ENCODE data around the gene NAIF1. TPM values are rescaled to one million over a fixed set of nuclear protein-coding genes. Genes with fewer than 3 reads are reported as not detected.
A peak's percentile ranks its signal among the peaks of the same experiment; 100 is the strongest.

NAIF1 gene
- total RNA-seq, 1 donor from 2014 or later = 7.0 TPM

DNA sequence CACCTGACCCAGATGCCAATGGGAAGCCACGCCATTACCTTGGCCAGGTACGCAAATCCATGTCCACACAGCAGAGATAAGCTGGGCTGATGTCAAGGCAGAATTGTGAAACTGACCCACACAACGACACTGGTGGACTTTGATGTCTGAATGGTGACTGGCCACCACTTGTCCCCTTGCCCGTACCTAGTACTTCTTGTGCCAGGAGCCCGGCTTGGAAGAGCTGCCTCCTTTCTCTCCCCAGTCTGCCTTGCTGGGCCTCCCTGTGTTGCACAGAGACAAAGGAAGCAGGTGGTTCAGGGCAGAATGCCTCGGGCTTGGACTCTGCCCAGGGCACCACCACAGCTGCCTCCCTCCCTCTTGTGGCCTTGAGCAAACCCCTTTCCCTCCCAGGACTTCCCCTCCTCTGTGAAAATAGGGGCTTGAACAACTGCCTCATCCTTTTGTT, 37.1 kb upstream of the NAIF1 start:
- TF ChIP-seq, protein P1, sequence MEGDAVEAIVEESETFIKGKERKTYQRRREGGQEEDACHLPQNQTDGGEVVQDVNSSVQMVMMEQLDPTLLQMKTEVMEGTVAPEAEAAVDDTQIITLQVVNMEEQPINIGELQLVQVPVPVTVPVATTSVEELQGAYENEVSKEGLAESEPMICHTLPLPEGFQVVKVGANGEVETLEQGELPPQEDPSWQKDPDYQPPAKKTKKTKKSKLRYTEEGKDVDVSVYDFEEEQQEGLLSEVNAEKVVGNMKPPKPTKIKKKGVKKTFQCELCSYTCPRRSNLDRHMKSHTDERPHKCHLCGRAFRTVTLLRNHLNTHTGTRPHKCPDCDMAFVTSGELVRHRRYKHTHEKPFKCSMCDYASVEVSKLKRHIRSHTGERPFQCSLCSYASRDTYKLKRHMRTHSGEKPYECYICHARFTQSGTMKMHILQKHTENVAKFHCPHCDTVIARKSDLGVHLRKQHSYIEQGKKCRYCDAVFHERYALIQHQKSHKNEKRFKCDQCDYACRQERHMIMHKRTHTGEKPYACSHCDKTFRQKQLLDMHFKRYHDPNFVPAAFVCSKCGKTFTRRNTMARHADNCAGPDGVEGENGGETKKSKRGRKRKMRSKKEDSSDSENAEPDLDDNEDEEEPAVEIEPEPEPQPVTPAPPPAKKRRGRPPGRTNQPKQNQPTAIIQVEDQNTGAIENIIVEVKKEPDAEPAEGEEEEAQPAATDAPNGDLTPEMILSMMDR (conservative IDR thresholded peaks at IDR 0.05; ENCODE audit: low read depth, low read length) = no peak
- no peak overlapping the region for H3K4me3 ChIP-seq (ENCODE audit: low read depth, low read length)
- no peak for DNase-seq (ENCODE audit: low read depth)

DNA sequence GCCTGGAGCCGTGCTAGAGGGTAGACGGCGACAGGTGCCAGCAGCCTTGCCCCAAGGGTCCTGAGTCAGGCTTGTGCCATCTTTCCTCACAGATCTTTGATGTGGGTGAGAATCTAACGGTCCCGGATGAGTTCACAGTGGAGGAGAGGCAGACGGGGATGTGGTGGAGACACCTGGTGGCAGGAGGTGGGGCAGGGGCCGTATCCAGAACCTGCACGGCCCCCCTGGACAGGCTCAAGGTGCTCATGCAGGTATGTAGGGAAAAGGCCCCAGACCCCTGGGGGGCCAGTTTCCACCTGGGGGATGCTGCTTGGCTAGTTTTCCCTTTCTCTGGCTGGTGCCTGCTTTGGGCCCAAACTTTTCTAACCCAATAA, 36.5 kb upstream of the NAIF1 start:
- H3K4me3 ChIP-seq (ENCODE audit: low read depth, low read length) = no peak overlapping the region
- TF ChIP-seq, protein P1 (conservative IDR thresholded peaks at IDR 0.05; ENCODE audit: low read depth, low read length) = peak; percentile 60
- no peak for DNase-seq (ENCODE audit: low read depth)

DNA sequence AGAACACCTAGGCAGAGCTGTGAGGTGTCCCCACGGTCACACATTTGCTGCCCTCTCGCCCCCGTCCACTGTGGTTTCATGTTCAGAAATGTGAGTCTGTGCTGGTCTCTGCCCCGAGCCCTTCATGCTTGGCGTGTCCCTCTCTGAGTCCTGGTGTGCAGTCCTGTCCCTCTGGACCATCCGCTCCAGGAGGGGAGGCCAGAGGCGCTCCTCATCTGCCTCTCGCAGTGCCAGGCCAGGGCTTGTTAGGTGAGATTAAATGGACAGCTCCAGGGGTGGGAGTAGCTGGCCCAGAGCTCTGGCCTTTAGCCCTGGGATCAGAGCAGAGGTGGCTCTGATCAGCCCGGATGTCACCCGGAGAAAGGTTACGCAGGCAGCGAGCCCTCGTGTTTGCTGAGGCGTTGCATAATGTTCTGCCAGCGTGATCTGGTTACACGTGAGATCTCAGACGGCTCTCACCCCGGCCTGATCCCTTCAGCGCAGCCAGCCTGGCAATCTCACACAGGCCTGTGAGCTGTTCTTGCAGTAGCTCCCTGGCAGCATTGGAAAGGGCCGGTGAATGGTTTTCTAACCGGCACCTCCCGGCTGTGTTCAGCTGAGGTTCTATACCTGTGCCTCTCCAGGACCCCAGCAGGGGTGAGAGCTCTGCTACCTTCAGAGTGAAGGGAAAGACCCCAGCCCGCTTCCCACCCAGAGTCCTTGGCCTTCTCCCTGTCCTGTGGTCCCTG, 35.9 kb upstream of the NAIF1 start:
- DNase-seq (ENCODE audit: low read depth) = no peak
- TF ChIP-seq, protein P1 (conservative IDR thresholded peaks at IDR 0.05; ENCODE audit: low read depth, low read length) = no peak

DNA sequence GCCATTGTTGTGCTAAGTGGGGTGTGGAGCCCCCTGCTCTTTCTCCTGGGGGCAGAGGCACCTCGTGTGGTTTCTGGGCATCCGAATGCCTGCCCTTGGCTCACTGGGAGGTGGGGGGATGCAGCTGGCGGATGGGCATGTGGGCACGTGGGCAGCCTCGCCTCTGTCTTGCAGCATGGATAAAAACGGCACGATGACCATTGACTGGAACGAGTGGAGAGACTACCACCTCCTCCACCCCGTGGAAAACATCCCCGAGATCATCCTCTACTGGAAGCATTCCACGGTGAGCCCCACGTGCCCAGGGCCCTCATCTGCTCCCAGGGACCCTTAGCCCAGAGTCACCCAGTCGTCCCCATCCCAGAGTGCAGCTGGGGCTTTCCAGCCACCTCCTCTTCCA, 35.1 kb upstream of the NAIF1 start:
- H3K4me3 ChIP-seq (ENCODE audit: low read depth, low read length) = no peak overlapping the region
- DNase-seq (ENCODE audit: low read depth) = no peak
- TF ChIP-seq, protein P1 (conservative IDR thresholded peaks at IDR 0.05; ENCODE audit: low read depth, low read length) = no peak

More for the DNA sequence above, 35.9 kb upstream of the NAIF1 start:
- no peak overlapping the region for H3K4me3 ChIP-seq (ENCODE audit: low read depth, low read length)

DNA sequence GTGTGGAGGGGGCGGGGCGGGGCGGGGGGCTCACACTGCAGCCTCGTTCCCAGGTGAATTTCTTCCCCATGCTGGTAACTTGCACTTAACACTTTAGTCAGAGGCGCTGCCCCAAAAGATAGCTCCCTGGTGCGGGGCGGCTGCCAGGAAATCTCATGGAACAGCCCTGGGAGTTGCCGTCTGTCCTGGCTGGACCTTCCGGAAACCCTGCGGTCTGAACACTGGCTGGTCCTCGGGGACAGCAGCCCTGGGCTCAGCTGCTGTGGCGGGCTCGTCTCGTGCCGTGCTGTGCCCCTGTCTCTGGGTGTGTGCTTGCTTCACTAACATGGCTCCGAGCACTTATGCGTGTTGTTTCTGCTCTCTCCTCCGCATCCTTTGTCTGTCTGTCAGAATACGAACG, 34.6 kb upstream of the NAIF1 start:
- no peak overlapping the region for H3K4me3 ChIP-seq (ENCODE audit: low read depth, low read length)
- DNase-seq (ENCODE audit: low read depth) = no peak
- TF ChIP-seq, protein P1 (conservative IDR thresholded peaks at IDR 0.05; ENCODE audit: low read depth, low read length) = no peak

DNA sequence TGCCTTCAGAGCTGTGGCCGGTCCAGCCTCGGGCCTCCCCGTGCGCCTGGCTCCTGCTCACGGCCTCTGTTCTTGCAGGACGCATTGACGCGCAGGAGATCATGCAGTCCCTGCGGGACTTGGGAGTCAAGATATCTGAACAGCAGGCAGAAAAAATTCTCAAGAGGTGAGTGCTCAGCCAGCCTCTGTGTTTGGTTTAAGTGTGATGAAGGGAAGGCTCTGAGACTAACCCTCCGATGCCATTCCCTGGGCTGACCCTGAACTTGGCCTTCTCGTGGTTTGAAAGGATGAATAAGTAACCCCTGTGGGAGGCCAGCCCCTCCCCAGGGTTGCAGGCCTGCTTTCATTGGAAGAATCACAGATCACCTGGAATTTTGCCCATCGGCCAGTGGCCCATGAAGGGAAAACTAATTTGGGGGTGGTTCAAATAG, 34.1 kb upstream of the NAIF1 start:
- no peak for DNase-seq (ENCODE audit: low read depth)
- no peak overlapping the region for H3K4me3 ChIP-seq (ENCODE audit: low read depth, low read length)
- TF ChIP-seq, protein P1 (conservative IDR thresholded peaks at IDR 0.05; ENCODE audit: low read depth, low read length) = no peak

DNA sequence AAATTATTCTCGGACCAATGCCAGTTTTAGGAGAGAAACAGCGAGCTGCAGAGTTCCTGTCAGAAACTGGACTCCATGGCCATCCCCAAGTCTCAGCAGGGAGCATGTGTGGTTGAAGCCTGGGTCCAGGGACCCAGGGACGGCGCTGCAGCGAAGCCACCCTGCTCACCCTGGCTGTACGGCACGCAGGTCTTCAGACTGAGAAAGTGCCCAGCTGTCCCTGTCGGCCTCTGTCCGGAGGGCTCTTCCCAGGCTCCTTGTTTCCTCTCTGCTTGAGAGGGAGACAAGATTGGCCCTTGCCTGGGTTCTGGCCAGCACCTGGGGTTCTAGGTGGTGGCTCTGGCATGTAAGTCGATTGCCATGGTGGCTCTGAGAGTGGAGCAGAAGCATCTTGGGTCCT, 33.5 kb upstream of the NAIF1 start:
- DNase-seq (ENCODE audit: low read depth) = no peak
- TF ChIP-seq, protein P1 (conservative IDR thresholded peaks at IDR 0.05; ENCODE audit: low read depth, low read length) = no peak
- peak overlapping the region; percentile 58 for H3K4me3 ChIP-seq (ENCODE audit: low read depth, low read length)

All from epithelial cell of proximal tubule (primary cell).